HepG2 (cell line): ENCODE measurements around the gene PAM16. TPM values are rescaled to one million over a fixed set of nuclear protein-coding genes. Genes with fewer than 3 reads are reported as not detected.

Experiments
- CEBPG ChIP-seq: IDR thresholded peaks from 2 replicates; pipeline ENCODE4 v1.6.1; 2016
- FOXJ3 ChIP-seq: sonication (generic); formaldehyde crosslinking; IDR thresholded peaks from 2 replicates; pipeline ENCODE4 v1.4.0; 2020; ENCODE audit warnings: missing genetic modification reagents, mild to moderate bottlenecking, borderline replicate concordance
- HDAC1 ChIP-seq: sonication (generic); formaldehyde crosslinking; IDR thresholded peaks from 2 replicates; pipeline ENCODE4 v1.5.1; 2020; ENCODE audit warnings: mild to moderate bottlenecking, missing genetic modification reagents
- PAF1 ChIP-seq: IDR thresholded peaks from 2 replicates; pipeline ENCODE4 v1.6.1; 2016; ENCODE audit warnings: missing genetic modification reagents, missing compliant biosample characterization
- PCBP1 ChIP-seq: fragments of 200-400 bp; formaldehyde crosslinking; IDR thresholded peaks from 2 replicates; pipeline ENCODE4 v1.6.1; 2017; ENCODE audit warnings: mild to moderate bottlenecking, low read depth, low read length, borderline replicate concordance
- RBAK ChIP-seq: sonication (generic); formaldehyde crosslinking; IDR thresholded peaks from 2 replicates; pipeline ENCODE4 v1.5.1; 2020; ENCODE audit warnings: mild to moderate bottlenecking, missing genetic modification reagents
- SRSF9 ChIP-seq: fragments of 200-400 bp; formaldehyde crosslinking; IDR thresholded peaks from 2 replicates; pipeline ENCODE4 v1.6.1; 2018; ENCODE audit warnings: borderline replicate concordance, mild to moderate bottlenecking, low read depth, low read length; ENCODE audit not compliant: insufficient read depth, poor library complexity, severe bottlenecking
- ZBTB42 ChIP-seq: sonication (generic); formaldehyde crosslinking; IDR thresholded peaks from 2 replicates; pipeline ENCODE4 v1.5.0; 2020; ENCODE audit warnings: mild to moderate bottlenecking, missing genetic modification reagents
- ZNF501 ChIP-seq: sonication (generic); formaldehyde crosslinking; IDR thresholded peaks from 2 replicates; pipeline ENCODE4 v1.5.1; 2020; ENCODE audit warnings: mild to moderate bottlenecking, moderate library complexity, missing genetic modification reagents
- polyA plus RNA-seq, 8 experiments: library from polyadenylated mRNA; depleted of rRNA in 3 of 8; stranded (reverse) in 7 of 8; unstranded in 1 of 8; fragments of >200 nt; fragmentation: Illumina TruSeq in 4 of 8; extraction: Trizol in 4 of 8; gene quantifications; 2 replicates each; pipeline versions ENCODE4 v1.2.1 to v1.2.3, GENCODE V29; 2011 to 2016; ENCODE audit warnings: low read depth in 4 of 8, missing spikeins in 1 of 8, mixed read lengths in 1 of 8; ENCODE audit not compliant: insufficient read depth in 1 of 8
- total RNA-seq, 5 experiments: library from RNA; depleted of rRNA; stranded (reverse); fragments of >200 nt; fragmentation: Illumina TruSeq; extraction: Trizol; gene quantifications; 2 replicates each; pipeline ENCODE4 v1.2.3, GENCODE V29; 2016; ENCODE audit warnings: low read depth in 1 of 5
- TF ChIP-seq, protein P1 (sequence below): sonication (generic); formaldehyde crosslinking; IDR thresholded peaks from 2 replicates; pipeline ENCODE4 v1.5.1; 2020; ENCODE audit warnings: missing genetic modification reagents, mild to moderate bottlenecking, borderline replicate concordance
- TF ChIP-seq, protein P2 (sequence below): sonication (generic); formaldehyde crosslinking; IDR thresholded peaks from 2 replicates; pipeline ENCODE4 v1.4.0; 2020; ENCODE audit warnings: missing genetic modification reagents, borderline replicate concordance
- TF ChIP-seq, protein P3 (sequence below): sonication (generic); formaldehyde crosslinking; IDR thresholded peaks from 2 replicates; pipeline ENCODE4 v1.5.0; 2020; ENCODE audit warnings: missing genetic modification reagents, mild to moderate bottlenecking, borderline replicate concordance
- TF ChIP-seq, protein P4 (sequence below): IDR thresholded peaks from 2 replicates; pipeline ENCODE4 v1.4.0; 2020; ENCODE audit warnings: mild to moderate bottlenecking, missing genetic modification reagents
- TF ChIP-seq, protein P5 (sequence below): IDR thresholded peaks from 2 replicates; pipeline ENCODE4 v1.6.1; 2016; ENCODE audit warnings: control low read depth

PAM16 gene
- total and polyA plus RNA-seq, 2 of the 13 experiments (the other 11 are each of a cell fraction or from before 2014, with no cell fraction given), result 51.5 to 51.8 TPM

DNA sequence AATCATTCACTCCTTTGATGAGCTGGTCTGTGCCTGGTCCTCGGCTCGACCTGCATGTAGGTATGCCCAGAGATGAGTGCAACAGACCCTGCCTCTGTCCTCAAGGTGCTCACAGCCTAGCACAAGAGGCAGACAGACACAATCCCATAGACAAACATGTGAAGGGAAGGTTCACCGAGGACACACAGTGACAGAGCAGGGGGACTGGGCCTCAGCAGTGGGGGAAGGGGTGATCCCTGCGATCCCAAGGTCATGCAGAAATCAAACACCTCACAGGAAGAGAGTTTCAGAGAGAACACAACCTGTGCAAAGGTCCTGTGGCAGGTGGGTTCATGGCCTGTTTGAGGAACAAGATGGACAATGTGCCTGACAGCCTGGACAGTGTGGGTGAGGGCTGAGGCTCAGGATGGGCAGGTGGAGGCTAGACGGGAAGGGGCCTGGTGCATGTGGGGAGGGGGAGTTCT is 16.3 kb upstream of the PAM16 start (continued):
- 0 out of 2 replicates have a peak, but pooled peaks have one; percentile 42 for TF ChIP-seq ZNF501 (CRISPR knock-in tag)
- TF ChIP-seq, protein P1, sequence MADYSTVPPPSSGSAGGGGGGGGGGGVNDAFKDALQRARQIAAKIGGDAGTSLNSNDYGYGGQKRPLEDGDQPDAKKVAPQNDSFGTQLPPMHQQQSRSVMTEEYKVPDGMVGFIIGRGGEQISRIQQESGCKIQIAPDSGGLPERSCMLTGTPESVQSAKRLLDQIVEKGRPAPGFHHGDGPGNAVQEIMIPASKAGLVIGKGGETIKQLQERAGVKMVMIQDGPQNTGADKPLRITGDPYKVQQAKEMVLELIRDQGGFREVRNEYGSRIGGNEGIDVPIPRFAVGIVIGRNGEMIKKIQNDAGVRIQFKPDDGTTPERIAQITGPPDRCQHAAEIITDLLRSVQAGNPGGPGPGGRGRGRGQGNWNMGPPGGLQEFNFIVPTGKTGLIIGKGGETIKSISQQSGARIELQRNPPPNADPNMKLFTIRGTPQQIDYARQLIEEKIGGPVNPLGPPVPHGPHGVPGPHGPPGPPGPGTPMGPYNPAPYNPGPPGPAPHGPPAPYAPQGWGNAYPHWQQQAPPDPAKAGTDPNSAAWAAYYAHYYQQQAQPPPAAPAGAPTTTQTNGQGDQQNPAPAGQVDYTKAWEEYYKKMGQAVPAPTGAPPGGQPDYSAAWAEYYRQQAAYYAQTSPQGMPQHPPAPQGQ (CRISPR knock-in tag), result no peak
- TF ChIP-seq ZBTB42 (CRISPR knock-in tag), result no peak
- TF ChIP-seq, protein P2, sequence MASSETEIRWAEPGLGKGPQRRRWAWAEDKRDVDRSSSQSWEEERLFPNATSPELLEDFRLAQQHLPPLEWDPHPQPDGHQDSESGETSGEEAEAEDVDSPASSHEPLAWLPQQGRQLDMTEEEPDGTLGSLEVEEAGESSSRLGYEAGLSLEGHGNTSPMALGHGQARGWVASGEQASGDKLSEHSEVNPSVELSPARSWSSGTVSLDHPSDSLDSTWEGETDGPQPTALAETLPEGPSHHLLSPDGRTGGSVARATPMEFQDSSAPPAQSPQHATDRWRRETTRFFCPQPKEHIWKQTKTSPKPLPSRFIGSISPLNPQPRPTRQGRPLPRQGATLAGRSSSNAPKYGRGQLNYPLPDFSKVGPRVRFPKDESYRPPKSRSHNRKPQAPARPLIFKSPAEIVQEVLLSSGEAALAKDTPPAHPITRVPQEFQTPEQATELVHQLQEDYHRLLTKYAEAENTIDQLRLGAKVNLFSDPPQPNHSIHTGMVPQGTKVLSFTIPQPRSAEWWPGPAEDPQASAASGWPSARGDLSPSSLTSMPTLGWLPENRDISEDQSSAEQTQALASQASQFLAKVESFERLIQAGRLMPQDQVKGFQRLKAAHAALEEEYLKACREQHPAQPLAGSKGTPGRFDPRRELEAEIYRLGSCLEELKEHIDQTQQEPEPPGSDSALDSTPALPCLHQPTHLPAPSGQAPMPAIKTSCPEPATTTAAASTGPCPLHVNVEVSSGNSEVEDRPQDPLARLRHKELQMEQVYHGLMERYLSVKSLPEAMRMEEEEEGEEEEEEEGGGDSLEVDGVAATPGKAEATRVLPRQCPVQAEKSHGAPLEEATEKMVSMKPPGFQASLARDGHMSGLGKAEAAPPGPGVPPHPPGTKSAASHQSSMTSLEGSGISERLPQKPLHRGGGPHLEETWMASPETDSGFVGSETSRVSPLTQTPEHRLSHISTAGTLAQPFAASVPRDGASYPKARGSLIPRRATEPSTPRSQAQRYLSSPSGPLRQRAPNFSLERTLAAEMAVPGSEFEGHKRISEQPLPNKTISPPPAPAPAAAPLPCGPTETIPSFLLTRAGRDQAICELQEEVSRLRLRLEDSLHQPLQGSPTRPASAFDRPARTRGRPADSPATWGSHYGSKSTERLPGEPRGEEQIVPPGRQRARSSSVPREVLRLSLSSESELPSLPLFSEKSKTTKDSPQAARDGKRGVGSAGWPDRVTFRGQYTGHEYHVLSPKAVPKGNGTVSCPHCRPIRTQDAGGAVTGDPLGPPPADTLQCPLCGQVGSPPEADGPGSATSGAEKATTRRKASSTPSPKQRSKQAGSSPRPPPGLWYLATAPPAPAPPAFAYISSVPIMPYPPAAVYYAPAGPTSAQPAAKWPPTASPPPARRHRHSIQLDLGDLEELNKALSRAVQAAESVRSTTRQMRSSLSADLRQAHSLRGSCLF (CRISPR knock-in tag), result no peak
- TF ChIP-seq, protein P3, sequence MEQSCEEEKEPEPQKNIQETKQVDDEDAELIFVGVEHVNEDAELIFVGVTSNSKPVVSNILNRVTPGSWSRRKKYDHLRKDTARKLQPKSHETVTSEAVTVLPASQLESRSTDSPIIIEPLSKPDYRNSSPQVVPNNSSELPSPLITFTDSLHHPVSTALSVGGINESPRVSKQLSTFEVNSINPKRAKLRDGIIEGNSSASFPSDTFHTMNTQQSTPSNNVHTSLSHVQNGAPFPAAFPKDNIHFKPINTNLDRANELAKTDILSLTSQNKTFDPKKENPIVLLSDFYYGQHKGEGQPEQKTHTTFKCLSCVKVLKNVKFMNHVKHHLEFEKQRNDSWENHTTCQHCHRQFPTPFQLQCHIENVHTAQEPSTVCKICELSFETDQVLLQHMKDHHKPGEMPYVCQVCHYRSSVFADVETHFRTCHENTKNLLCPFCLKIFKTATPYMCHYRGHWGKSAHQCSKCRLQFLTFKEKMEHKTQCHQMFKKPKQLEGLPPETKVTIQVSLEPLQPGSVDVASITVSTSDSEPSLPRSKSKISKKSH (CRISPR knock-in tag), result no peak
- TF ChIP-seq, protein P4, sequence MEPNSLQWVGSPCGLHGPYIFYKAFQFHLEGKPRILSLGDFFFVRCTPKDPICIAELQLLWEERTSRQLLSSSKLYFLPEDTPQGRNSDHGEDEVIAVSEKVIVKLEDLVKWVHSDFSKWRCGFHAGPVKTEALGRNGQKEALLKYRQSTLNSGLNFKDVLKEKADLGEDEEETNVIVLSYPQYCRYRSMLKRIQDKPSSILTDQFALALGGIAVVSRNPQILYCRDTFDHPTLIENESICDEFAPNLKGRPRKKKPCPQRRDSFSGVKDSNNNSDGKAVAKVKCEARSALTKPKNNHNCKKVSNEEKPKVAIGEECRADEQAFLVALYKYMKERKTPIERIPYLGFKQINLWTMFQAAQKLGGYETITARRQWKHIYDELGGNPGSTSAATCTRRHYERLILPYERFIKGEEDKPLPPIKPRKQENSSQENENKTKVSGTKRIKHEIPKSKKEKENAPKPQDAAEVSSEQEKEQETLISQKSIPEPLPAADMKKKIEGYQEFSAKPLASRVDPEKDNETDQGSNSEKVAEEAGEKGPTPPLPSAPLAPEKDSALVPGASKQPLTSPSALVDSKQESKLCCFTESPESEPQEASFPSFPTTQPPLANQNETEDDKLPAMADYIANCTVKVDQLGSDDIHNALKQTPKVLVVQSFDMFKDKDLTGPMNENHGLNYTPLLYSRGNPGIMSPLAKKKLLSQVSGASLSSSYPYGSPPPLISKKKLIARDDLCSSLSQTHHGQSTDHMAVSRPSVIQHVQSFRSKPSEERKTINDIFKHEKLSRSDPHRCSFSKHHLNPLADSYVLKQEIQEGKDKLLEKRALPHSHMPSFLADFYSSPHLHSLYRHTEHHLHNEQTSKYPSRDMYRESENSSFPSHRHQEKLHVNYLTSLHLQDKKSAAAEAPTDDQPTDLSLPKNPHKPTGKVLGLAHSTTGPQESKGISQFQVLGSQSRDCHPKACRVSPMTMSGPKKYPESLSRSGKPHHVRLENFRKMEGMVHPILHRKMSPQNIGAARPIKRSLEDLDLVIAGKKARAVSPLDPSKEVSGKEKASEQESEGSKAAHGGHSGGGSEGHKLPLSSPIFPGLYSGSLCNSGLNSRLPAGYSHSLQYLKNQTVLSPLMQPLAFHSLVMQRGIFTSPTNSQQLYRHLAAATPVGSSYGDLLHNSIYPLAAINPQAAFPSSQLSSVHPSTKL (CRISPR knock-in tag), result peak; percentile 49; the same call in 1 of the 2 replicates
- TF ChIP-seq PCBP1, result no peak
- TF ChIP-seq SRSF9, result no peak
- no peak for TF ChIP-seq RBAK (CRISPR knock-in tag)
- TF ChIP-seq PAF1 (CRISPR knock-in tag), result no peak
- peak; percentile 91 for TF ChIP-seq HDAC1 (CRISPR knock-in tag)
- TF ChIP-seq CEBPG (CRISPR knock-in tag), result peak; percentile 38; the same call in 1 of the 2 replicates
- TF ChIP-seq FOXJ3, result no peak
- TF ChIP-seq, protein P5, sequence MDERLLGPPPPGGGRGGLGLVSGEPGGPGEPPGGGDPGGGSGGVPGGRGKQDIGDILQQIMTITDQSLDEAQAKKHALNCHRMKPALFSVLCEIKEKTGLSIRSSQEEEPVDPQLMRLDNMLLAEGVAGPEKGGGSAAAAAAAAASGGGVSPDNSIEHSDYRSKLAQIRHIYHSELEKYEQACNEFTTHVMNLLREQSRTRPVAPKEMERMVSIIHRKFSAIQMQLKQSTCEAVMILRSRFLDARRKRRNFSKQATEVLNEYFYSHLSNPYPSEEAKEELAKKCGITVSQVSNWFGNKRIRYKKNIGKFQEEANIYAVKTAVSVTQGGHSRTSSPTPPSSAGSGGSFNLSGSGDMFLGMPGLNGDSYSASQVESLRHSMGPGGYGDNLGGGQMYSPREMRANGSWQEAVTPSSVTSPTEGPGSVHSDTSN (CRISPR knock-in tag), result no peak
